Heart right ventricle (tissue), 16 donors: ENCODE measurements around the gene MOSPD2. TPM values are rescaled to one million over a fixed set of nuclear protein-coding genes. Genes with fewer than 3 reads are reported as not detected.
A peak's percentile ranks its signal among the peaks of the same experiment; 100 is the strongest.

Source experiments
- ATAC-seq, 8 donors: fragments of 200-7000 bp; cut with Tn5 transposase; one replicate each; pipeline ENCODE4 v1.9.1; 2020; ENCODE audit warnings: mild to moderate bottlenecking in 8 of 8, moderate library complexity in 8 of 8, moderate number of reproducible peaks in 1 of 8
- DNase-seq, 2 donors: peaks; one replicate each; pipeline ENCODE4 v3.0.0-alpha.2; 2020
- H3K27ac ChIP-seq, 10 donors: fragments of 200-600 bp; sonication (generic) in 2 of 10; one replicate each; pipeline versions ENCODE4 v1.5.0 to v1.8.0; 2020 to 2022; ENCODE audit warnings: mild to moderate bottlenecking in 3 of 10
- H3K27me3 ChIP-seq, 7 donors: fragments of 200-600 bp; one replicate each; pipeline ENCODE4 v1.8.0; 2021 to 2022; ENCODE audit warnings: mild to moderate bottlenecking in 2 of 7
- H3K36me3 ChIP-seq, 9 donors: fragments of 200-600 bp; sonication (generic) in 1 of 9; one replicate each; pipeline versions ENCODE4 v1.5.0 to v1.8.0; 2020 to 2022; ENCODE audit warnings: mild to moderate bottlenecking in 2 of 9
- H3K4me1 ChIP-seq, 9 donors: fragments of 200-600 bp; sonication (generic) in 1 of 9; one replicate each; pipeline versions ENCODE4 v1.5.0 to v1.8.0; 2020 to 2022; ENCODE audit warnings: mild to moderate bottlenecking in 4 of 9
- H3K4me3 ChIP-seq, 10 donors: fragments of 200-600 bp; sonication (generic) in 2 of 10; one replicate each; pipeline versions ENCODE4 v1.5.0 to v1.8.0; 2020 to 2022; ENCODE audit warnings: mild to moderate bottlenecking in 7 of 10, moderate library complexity in 2 of 10
- H3K9me3 ChIP-seq, 11 donors: fragments of 200-600 bp in 10 of 11; sonication (generic) in 2 of 11; one replicate each; pipeline versions ENCODE4 v1.5.0 to v1.8.0; 2013 to 2022; ENCODE audit warnings: mild to moderate bottlenecking in 2 of 11, control low read depth in 1 of 11, moderate library complexity in 1 of 11
- CTCF ChIP-seq, 9 donors: fragments of 200-600 bp; sonication (generic) in 2 of 9; IDR thresholded peaks; one replicate each; pipeline versions ENCODE4 v1.5.0 to v1.8.0; 2021 to 2022; ENCODE audit warnings: antibody characterized with exemption in 9 of 9, mild to moderate bottlenecking in 5 of 9, moderate library complexity in 1 of 9
- WGBS, 2 donors: extraction: QIAGEN DNeasy Blood & Tissue Kit; methylation state at CpG; one replicate each; pipeline ENCODE4 v1.1.7; 2013; ENCODE audit warnings: inconsistent platforms in 1 of 2; 5-methylcytosine and 5-hydroxymethylcytosine counted together
- intact Hi-C, 10 donors: fragments of 100-400 bp; cut with DNase I; formaldehyde crosslinking; loops; one replicate each; pipeline versions ENCODE4 v1.11.1 to v1.14.2; 2022
- polyA plus RNA-seq, 2 donors: library from polyadenylated mRNA; stranded (reverse); fragments of 200-250 nt; gene quantifications; one replicate each; pipeline ENCODE4 v1.2.3, GENCODE V29; 2013
- total RNA-seq, 10 donors: library from RNA; stranded (reverse); fragmentation: NEBNext Ultra II Directional in 3 of 10; extraction: Animal tissue kit (Norgen Biotek cat#: 25700) in 3 of 10; gene quantifications; one replicate each; pipeline versions ENCODE4 v1.2.1 to v1.2.4, GENCODE V29; 2021 to 2023
- donor health status: Arrhythmogenic right ventricular cardiomyopathy.
- donor health status: ischemic (EF 13 %, LVEDD 7.1; RV severe dilation, severe dysfunction).
- donor health status: healthy with polysubstance abuse.
- donor health status: DM: no; HTN: yes; CAD: no.
- donor health status: DM: no; HTN: no; CAD: no.
- donor health status: ischemic (EF 25% LVEDD 6.9; RV normal size, moderate dysfunction).
- donor health status: ischemic (EF 25% LVEDD 5.7; RV mildly dilated, moderate dysfunction).
- donor health status: healthy.
- donor health status: DM: yes; HTN: yes; CAD: no.
- donor health status: Ischemic cardiomyopathy.
- donor health status: ischemic (EF 35%, LVEDD 5.7; RV mildly dilated, moderate dysfunction).
- donor health status: nonischemic (EF 11% LVEDD 7.7; RV severe dilation, severe dysfunction).
- donor health status: DM: yes; HTN: yes; CAD: no.
- donor health status: PGD.
- donor health status: ischemic (EF 29% LVEDD 5.4; RV normal size, mild dysfunction).
- donor health status: nonischemic (EF 23%, LVEDD 6.1; RV moderate dilation, normal function).

MOSPD2 gene
- total and polyA plus RNA-seq, 12 donors = 2.2 to 8.2 (median 5.2) TPM

- DNase-seq (no peak), ATAC-seq (no peak)
- H3K9me3 ChIP-seq = no peaks in the 10 kb centered on the region
- peaks cover 0 to 3% (median 0%) of the 10 kb centered on the region in 9 donors for H3K36me3 ChIP-seq
- intact Hi-C loops = loop anchor here in 1 of 10 donors (10.0 kb wide), 1 partner anchor 51 kb away; no protein-coding TSS in a partner anchor
- H3K4me3 ChIP-seq = peak overlapping the region; percentile 47 to 83 (median 76)
- H3K27me3 ChIP-seq = no peaks in the 10 kb centered on the region
- H3K4me1 ChIP-seq = peaks cover 0 to 19% (median 6%) of the 10 kb centered on the region in 9 donors
- TF ChIP-seq CTCF (IDR thresholded peaks at IDR 0.05) = no peak
- H3K27ac ChIP-seq = peak overlapping the region in 8 of 10 donors; percentile 39 to 91 (median 80)
- WGBS, 2 donors = 2 to 3% methylated on average over 8 of the region's 8 CpGs
Observed at GRCh38 chrX:14873676-14874049, 442 bp downstream of the MOSPD2 start.

GRCh38 chrX:14875624-14876023, 2.4 kb downstream of the MOSPD2 start:
- Histone ChIP-seq H3K4me3 (no peak overlapping the region), H3K36me3 (peaks cover 0 to 3% (median 0%) of the 10 kb centered on the region in 9 donors), H3K27ac (no peak overlapping the region), H3K4me1 (peaks cover 0 to 19% (median 6%) of the 10 kb centered on the region in 9 donors), H3K27me3 (no peaks in the 10 kb centered on the region), H3K9me3 (no peaks in the 10 kb centered on the region)
- WGBS, 2 donors = 87 to 97% methylated on average over 7 of the region's 7 CpGs
- intact Hi-C loops = loop anchor here in 1 of 10 donors (10.0 kb wide), 1 partner anchor 49 kb away; no protein-coding TSS in a partner anchor
- ATAC-seq = no peak
- DNase-seq = no peak
- no peak for TF ChIP-seq CTCF (IDR thresholded peaks at IDR 0.05)

GRCh38 chrX:14883826-14884225, 10.6 kb downstream of the MOSPD2 start:
- DNase-seq (no peak), ATAC-seq (no peak)
- Histone ChIP-seq H3K4me1 (peaks cover 0 to 3% (median 0%) of the 10 kb centered on the region in 9 donors), H3K27me3 (no peaks in the 10 kb centered on the region), H3K27ac (no peak overlapping the region), H3K4me3 (no peak overlapping the region), H3K9me3 (no peaks in the 10 kb centered on the region), H3K36me3 (no peaks in the 10 kb centered on the region)
- intact Hi-C loops = no loop called here
- TF ChIP-seq CTCF (IDR thresholded peaks at IDR 0.05) = no peak

GRCh38 chrX:14884714-14885113, 11.5 kb downstream of the MOSPD2 start:
- 91 to 93% methylated on average over 1 of the region's 1 CpG for WGBS, 2 donors
- TF ChIP-seq CTCF (IDR thresholded peaks at IDR 0.05) = no peak
- Histone ChIP-seq H3K4me1 (peaks cover 0 to 2% (median 0%) of the 10 kb centered on the region in 9 donors), H3K27ac (no peak overlapping the region), H3K27me3 (no peaks in the 10 kb centered on the region), H3K9me3 (no peaks in the 10 kb centered on the region), H3K4me3 (no peak overlapping the region), H3K36me3 (no peaks in the 10 kb centered on the region)
- ATAC-seq (no peak), DNase-seq (no peak)
- intact Hi-C loops = no loop called here
